Uterus (tissue), 2 donors: ENCODE data around the gene CFAP74.

Source experiments
- POLR2A ChIP-seq, 2 donors: fragments of 450-650 bp; IDR thresholded peaks; one replicate each; pipeline ENCODE4 v1.6.1; 2016; ENCODE audit warnings: antibody characterized with exemption in 2 of 2, mild to moderate bottlenecking in 1 of 2, moderate library complexity in 1 of 2
- TF ChIP-seq, protein P1 (sequence below), 4 experiments: fragments of 200-600 bp in 2 of 4; fragments of 450-650 bp in 2 of 4; sonication (generic) in 2 of 4; IDR thresholded peaks; one replicate each; pipeline ENCODE4 v1.5.1; 2016 to 2019; ENCODE audit warnings: antibody characterized with exemption in 4 of 4, mild to moderate bottlenecking in 2 of 4, moderate library complexity in 1 of 4

DNA sequence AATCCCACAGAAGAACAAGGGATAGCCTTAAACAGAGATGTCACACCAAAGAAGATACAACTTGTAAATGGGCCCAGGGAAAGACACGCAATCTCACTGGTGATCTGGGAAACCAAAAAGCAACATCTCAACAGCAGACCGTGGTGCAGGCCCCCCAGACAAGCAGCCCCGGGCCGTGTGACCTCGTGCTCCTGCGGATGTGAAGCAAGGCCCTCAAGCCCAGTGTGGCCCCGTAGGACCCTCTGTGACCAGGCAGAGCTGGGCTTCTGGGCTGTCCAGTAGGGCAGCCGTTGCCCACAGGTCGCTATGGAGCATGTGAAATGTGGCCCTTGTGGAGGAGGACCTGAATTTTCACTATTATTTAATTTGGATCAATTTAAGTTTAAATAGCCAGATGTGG is 49.6 kb downstream of the CFAP74 start:
- no peak for TF ChIP-seq POLR2A (IDR thresholded peaks at IDR 0.05)
- TF ChIP-seq, protein P1, sequence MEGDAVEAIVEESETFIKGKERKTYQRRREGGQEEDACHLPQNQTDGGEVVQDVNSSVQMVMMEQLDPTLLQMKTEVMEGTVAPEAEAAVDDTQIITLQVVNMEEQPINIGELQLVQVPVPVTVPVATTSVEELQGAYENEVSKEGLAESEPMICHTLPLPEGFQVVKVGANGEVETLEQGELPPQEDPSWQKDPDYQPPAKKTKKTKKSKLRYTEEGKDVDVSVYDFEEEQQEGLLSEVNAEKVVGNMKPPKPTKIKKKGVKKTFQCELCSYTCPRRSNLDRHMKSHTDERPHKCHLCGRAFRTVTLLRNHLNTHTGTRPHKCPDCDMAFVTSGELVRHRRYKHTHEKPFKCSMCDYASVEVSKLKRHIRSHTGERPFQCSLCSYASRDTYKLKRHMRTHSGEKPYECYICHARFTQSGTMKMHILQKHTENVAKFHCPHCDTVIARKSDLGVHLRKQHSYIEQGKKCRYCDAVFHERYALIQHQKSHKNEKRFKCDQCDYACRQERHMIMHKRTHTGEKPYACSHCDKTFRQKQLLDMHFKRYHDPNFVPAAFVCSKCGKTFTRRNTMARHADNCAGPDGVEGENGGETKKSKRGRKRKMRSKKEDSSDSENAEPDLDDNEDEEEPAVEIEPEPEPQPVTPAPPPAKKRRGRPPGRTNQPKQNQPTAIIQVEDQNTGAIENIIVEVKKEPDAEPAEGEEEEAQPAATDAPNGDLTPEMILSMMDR (IDR thresholded peaks at IDR 0.05) = no peak
